ENCODE results near the gene SLC47A2.

Gene SLC47A2

GRCh38 chr17:19741832-19742457 is 25.6 kb upstream of the SLC47A2 start:
- TF ChIP-seq CTCF (IDR thresholded peaks at IDR 0.05) (no peak), ZFX (IDR thresholded peaks at IDR 0.05; ENCODE audit: borderline replicate concordance) (no peak)

GRCh38 chr17:19740933-19741332 is 24.5 kb upstream of the SLC47A2 start:
- H3K27ac ChIP-seq, result no peak overlapping the region
- TF ChIP-seq CTCF (IDR thresholded peaks at IDR 0.05) (no peak), ZFX (IDR thresholded peaks at IDR 0.05; ENCODE audit: borderline replicate concordance) (no peak)

More at GRCh38 chr17:19741832-19742457, 25.6 kb upstream of the SLC47A2 start:
- no peak overlapping the region for H3K27ac ChIP-seq

- TF ChIP-seq ZFX (IDR thresholded peaks at IDR 0.05; ENCODE audit: borderline replicate concordance) (no peak), CTCF (IDR thresholded peaks at IDR 0.05) (no peak)
- no peak overlapping the region for H3K27ac ChIP-seq
Observed at GRCh38 chr17:19739241-19740201, 23.1 kb upstream of the SLC47A2 start.

- H3K27ac ChIP-seq, result no peak overlapping the region
- TF ChIP-seq ZFX (IDR thresholded peaks at IDR 0.05; ENCODE audit: borderline replicate concordance), result no peak
- no peak for TF ChIP-seq CTCF (IDR thresholded peaks at IDR 0.05)
Observed at GRCh38 chr17:19738757-19739156, 22.4 kb upstream of the SLC47A2 start.

GRCh38 chr17:19738073-19738449 is 21.7 kb upstream of the SLC47A2 start:
- TF ChIP-seq ZFX (IDR thresholded peaks at IDR 0.05; ENCODE audit: borderline replicate concordance) (no peak), CTCF (IDR thresholded peaks at IDR 0.05) (no peak)
- no peak overlapping the region for H3K27ac ChIP-seq

- TF ChIP-seq ZFX (IDR thresholded peaks at IDR 0.05; ENCODE audit: borderline replicate concordance) (no peak), CTCF (IDR thresholded peaks at IDR 0.05) (no peak)
- no peak overlapping the region for H3K27ac ChIP-seq
Observed at GRCh38 chr17:19737305-19738072, 21.1 kb upstream of the SLC47A2 start.
